NCI-H446 treated with DMSO at 0.1 percent for 48 hours (cell line): ENCODE data around the gene VCAN.

Experiments used
- DNase-seq: peaks from one replicate; lab custom pipeline; 2025; lab: John Stamatoyannopoulos, UW

The VCAN gene

DNA sequence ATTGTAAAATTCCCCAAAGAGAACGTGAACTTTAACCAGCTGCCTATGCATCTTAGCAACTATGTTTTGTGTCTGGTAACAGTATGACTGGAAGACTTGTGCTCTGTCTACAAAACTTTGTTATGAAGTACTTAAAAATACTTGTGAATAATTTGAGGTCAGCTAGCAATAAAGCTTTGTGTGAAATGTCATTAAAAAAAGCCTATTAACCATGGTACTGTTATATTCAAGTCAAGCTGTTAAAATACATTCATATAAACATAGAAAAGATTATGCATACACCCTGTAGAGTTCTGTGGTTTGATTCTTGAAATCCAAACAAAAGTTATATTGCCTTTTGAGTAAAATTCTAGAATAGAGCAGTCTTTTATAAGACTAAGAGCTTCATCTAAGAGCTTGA is 60.1 kb downstream of the VCAN start:
- DNase-seq, result no peak

DNA sequence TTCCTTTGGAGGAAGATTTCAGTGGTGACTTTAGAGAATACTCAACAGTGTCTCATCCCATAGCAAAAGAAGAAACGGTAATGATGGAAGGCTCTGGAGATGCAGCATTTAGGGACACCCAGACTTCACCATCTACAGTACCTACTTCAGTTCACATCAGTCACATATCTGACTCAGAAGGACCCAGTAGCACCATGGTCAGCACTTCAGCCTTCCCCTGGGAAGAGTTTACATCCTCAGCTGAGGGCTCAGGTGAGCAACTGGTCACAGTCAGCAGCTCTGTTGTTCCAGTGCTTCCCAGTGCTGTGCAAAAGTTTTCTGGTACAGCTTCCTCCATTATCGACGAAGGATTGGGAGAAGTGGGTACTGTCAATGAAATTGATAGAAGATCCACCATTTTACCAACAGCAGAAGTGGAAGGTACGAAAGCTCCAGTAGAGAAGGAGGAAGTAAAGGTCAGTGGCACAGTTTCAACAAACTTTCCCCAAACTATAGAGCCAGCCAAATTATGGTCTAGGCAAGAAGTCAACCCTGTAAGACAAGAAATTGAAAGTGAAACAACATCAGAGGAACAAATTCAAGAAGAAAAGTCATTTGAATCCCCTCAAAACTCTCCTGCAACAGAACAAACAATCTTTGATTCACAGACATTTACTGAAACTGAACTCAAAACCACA is 67.4 kb downstream of the VCAN start:
- DNase-seq, result no peak

DNA sequence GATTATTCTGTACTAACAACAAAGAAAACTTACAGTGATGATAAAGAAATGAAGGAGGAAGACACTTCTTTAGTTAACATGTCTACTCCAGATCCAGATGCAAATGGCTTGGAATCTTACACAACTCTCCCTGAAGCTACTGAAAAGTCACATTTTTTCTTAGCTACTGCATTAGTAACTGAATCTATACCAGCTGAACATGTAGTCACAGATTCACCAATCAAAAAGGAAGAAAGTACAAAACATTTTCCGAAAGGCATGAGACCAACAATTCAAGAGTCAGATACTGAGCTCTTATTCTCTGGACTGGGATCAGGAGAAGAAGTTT is 67.9 kb downstream of the VCAN start:
- no peak for DNase-seq

DNA sequence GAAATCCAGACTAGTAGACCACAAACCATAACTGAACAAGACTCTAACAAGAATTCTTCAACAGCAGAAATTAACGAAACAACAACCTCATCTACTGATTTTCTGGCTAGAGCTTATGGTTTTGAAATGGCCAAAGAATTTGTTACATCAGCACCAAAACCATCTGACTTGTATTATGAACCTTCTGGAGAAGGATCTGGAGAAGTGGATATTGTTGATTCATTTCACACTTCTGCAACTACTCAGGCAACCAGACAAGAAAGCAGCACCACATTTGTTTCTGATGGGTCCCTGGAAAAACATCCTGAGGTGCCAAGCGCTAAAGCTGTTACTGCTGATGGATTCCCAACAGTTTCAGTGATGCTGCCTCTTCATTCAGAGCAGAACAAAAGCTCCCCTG is 68.6 kb downstream of the VCAN start:
- DNase-seq, result no peak

DNA sequence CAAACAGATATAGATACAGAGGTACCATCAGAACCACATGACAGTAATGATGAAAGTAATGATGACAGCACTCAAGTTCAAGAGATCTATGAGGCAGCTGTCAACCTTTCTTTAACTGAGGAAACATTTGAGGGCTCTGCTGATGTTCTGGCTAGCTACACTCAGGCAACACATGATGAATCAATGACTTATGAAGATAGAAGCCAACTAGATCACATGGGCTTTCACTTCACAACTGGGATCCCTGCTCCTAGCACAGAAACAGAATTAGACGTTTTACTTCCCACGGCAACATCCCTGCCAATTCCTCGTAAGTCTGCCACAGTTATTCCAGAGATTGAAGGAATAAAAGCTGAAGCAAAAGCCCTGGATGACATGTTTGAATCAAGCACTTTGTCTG is 69.2 kb downstream of the VCAN start:
- DNase-seq, result no peak

DNA sequence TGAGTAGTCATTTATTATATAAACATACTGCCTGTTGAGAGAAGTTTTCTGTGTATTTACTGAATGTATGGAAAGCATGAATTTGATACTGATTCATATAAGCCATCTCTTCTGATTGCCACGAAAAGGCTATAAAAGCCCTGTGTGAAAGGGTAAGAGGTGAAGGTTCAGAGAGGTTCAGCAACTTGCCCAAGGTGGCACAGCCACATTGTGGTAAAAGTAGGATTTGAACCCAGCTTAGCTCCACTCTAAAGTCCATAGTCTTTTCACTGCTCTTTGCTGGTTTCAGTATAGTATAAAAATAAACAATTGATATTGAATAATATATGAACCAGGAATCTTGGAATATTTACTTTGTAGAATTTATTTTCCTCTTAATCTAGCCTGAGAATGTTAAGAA is 71.3 kb downstream of the VCAN start:
- DNase-seq, result no peak

DNA sequence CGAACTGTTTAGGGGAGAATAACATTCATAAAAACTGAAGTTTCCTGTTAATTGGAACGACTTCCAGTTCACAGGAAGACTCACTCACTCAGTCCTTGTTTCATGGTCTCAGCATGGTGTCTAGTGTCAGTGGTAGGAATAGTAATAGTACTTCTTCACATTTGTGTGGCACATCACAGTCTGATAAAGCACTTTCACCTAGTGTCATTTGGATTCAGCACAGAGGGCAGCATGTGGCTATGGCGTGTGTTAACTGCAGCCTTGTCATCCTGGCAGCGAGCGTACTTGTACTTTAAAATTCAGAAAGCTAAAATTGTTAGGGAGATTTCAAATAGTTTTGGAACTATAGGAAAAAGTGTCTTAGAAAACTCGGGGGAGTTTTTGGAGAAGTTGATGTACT is 72.4 kb downstream of the VCAN start:
- no peak for DNase-seq

DNA sequence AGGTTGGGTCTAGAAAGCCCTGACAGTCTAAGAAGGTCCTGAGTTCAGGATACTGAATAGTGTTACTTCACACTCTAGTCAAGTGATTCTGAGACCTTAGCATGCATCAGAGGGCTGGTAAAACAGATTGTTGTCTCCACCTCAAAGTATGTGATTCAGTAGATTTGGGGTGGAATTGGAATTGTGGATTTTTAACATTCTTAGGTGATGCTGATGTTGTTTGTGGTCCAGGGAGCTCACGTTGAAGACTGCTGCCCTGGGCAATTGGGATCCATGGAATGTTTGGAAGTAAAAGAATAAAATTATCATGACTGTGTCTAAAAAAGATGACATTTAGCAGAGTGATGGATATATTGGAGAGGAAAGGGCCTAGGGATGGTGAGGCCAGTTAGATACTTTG is 75.6 kb downstream of the VCAN start:
- no peak for DNase-seq

DNA sequence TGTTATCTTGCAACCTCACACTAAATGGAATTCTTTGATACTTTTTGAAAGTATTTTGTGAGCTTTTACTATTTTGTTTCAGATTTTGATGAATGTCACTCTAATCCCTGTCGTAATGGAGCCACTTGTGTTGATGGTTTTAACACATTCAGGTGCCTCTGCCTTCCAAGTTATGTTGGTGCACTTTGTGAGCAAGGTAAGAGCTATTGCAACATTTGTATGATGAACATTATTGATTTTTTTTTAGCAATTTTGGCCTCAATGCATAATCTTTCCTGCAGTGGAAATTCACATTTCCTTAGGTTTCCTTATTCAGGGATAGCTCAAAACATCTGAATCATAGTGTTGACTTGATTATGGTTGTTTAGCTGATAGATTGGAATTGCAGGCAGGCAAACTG is 76.3 kb downstream of the VCAN start:
- no peak for DNase-seq

DNA sequence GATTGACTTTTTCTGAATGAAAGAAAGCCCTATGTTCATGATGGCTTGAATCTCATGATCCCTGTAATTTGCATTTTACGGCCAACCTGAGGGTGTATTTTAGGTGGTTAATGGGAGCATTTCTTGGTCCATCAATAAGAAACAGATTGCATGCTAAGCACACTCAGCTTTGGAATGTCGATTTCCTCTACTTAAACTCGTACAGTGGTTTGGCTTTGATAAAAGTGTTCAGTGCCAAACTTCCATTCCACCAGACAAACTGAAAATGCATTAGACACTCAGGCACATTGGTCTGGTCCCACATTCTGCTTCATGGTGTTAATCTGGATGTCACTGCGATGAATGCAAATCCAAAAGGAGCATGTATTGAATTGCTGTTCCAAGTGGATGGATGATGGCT is 77.0 kb downstream of the VCAN start:
- DNase-seq, result no peak

DNA sequence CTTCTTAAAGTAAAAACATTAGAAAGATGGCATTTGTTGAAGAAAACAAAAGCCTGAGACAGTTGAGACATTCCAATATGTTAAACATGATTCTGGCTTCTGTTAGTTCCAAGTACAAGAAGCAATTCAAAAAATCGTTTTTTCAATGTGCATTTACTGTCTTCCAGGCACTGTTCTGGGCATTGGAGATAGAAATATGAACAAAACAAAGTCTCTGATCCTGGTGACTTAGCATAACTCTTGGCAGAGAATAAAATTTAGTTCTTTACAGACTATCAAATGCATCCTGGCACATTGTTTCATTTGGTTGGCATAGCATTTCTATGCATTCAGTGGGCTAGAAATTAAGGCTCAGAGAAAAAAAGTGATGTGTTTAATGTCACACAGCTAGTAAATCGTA is 77.5 kb downstream of the VCAN start:
- no peak for DNase-seq

DNA sequence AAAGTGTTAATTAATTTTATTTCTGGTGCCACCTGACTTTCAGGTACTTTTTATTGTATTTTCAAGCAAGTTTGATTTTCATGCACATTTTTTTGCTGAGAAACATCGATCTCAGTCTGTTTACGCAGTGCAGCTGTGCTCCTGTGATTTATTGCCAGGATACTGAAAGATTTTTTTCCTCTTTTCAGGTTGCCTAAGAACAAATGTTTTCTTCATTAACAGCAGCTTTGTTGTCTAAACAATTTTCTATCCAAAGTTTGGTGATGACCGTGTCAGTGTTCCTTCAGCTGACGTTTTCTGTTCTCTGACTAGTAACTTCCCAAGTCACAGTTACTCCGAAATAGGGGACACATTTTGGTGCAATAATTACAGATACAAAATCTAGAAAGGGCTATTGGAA is 78.1 kb downstream of the VCAN start:
- DNase-seq, result no peak

DNA sequence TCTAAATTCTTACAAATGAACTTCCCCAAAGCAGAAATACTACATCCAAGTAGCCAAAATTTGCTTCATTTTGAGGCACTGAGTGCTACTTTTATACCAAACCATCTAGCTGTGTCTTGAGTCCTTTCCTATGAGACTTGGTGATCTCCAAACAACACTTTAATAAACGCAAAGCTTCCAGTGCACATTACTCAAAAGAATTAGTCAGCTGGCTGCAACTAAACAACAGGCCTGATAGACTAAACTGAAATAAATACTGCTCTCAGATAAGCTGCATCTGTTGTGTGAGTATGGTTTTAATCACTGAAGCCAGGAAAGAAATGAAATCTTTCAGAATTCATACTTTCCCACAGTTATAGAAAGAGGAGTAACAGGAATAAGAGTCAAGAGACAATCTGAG is 80.3 kb downstream of the VCAN start:
- no peak for DNase-seq

DNA sequence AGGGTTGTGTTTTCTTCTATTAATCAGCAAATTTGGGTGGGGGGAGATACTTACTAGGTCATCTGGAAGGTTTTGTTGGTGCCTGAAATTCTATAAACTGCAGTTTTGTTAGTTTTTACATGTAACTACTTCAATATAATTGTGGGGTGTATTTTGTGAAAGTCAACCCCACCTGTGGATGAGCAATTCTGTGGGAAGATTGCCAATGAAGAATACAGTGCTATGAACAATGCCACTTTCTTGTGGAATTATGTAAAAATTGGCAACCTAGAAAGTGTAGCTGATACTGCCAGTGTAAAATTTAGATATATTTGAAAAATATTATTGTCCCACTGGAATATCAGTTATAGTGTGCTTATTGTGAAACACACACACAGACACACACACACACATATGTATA is 80.7 kb downstream of the VCAN start:
- no peak for DNase-seq

DNA sequence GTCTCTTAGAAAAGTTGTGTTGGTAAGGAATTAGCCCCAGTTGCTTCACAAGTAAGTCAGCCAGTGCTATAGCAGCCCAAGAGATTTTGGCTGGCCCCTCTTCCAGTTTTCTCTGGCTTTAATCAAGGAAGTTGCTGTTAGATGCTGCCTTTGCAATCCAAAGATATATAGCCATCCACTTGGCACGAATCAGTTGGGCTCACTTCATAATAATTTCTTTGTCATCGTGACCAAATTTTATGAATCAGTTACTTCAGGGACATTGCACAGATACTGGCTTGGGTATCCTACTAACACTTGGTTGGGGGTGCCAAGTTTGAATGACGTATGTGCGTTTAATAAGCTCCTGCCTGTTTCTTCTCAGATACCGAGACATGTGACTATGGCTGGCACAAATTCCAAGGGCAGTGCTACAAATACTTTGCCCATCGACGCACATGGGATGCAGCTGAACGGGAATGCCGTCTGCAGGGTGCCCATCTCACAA is 81.5 kb downstream of the VCAN start:
- DNase-seq, result peak; percentile 5

DNA sequence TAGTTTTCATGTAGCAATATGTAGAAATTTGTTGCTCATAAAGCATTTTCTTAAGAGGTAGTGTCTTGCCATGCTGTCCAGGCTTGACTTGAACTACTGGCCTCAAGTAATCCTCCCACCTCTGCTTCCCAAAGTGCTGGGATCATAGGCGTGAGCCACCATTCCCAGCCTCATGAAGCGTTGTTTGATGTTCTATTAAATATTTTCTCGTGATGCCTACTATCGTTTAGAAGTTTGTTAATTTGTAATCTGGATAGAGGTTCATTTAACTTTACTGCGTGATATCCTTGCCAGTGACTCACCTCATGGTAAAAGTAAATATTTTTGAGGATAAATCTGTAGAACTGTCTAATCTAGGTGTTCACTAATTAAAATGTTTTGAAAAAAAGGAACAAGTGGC is 82.6 kb downstream of the VCAN start:
- no peak for DNase-seq

DNA sequence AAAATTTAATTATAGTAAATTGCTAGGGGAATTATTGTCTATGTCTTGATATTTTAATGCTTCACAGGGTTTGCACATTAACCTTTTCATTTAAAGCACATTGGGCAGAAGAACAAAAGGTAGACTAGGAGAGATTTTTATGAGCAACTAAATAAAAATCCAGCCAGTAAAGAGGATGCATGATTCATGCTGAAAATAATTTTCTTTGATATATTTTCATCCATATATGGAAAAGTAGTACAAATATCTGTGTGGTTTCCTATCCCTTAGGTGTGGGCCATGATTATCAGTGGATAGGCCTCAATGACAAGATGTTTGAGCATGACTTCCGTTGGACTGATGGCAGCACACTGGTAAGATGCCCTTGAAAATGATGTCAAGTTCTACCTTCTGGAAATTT is 83.1 kb downstream of the VCAN start:
- DNase-seq, result no peak

DNA sequence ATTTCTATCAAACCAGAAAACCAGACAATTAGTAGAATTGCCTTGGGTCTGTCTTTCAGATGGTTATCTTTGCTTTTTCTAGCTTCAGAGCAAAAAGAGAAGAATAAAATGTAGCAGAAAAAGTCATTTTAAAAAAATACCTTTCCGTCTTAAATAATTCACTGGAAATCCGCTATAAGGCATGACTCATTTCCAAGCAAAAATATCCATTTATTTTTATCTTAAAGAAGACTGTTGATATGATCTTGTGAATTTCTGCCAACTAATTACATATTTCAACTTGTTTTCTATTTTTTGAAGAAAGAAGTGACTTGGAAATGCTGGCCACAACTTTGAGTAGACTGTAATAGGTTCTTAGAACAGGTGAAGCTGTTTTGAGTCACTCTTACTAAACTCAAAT is 83.7 kb downstream of the VCAN start:
- DNase-seq, result no peak

DNA sequence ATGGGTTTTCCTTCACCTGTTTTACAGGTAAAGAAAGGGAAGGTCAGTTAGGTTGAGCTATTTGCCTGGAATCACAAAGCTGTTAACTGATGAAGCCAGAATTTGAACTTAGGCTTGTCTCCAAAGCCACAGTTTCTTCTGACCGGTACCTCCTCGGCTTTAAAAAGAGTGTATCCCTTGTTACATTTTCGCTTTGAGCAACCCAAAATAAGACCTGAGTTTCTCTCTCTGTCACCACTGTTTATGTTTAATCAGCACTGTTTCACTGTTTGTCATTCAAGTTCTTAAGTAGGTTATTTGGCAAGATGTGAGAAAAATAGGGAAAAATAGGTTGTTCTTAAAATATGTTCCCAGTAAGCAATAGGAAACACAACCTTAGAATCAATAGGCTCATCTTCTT is 84.6 kb downstream of the VCAN start:
- no peak for DNase-seq

DNA sequence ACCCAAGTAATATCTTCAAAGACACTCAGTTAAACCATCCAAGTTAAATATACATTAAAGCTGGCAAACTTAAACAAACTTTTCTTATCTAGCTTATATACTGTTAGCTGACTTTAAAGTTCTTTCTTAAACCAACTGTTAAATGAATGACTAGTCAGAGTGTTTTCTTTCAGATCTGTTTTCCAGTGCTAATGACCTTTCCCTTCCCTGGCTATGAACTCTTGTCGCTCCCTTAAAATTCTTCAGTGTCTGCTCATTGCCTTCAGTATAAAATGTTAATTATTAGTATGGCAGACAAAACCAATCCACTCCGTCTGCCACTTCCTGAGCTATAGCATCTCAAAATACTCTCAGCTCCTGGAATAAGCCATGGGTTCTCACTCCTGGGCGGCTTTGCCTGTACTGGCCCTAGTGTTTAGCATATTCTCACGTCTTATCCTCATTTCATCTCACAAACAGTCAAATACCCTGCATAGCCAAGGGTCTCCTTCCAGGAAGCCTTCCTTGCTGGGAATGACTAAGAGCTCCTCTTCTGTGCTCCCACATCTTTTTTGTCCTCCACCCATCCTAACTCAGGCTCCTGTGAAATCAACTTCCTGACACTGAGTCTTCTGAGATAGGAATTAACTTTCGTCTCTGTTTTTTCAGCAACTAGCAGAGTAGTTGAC is 87.7 kb downstream of the VCAN start:
- DNase-seq, result no peak

DNA sequence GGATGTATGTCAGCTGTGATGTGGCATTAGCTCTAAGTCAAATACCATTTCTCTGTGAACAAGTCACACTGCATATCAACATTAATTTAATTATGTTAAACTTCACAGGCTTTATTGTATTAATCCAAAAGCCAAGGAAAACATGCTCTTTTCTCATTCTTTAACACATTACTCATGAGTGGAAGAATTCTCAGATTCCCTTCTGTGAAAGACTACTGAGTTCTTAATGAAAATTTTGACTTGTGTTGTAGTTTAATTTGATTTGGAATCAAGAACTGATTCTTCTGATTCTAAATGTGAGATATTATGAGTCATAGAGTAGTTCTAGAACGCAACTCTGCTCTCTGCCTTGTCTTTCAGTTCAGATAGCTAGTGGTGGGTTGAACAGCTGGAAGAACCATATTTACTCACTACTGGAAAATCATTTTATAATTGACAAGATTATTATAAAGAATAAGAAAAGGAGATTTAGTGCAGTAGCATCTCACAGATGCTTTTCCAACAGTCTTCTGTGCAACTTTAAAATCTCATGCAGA is 90.6 kb downstream of the VCAN start:
- DNase-seq, result no peak

DNA sequence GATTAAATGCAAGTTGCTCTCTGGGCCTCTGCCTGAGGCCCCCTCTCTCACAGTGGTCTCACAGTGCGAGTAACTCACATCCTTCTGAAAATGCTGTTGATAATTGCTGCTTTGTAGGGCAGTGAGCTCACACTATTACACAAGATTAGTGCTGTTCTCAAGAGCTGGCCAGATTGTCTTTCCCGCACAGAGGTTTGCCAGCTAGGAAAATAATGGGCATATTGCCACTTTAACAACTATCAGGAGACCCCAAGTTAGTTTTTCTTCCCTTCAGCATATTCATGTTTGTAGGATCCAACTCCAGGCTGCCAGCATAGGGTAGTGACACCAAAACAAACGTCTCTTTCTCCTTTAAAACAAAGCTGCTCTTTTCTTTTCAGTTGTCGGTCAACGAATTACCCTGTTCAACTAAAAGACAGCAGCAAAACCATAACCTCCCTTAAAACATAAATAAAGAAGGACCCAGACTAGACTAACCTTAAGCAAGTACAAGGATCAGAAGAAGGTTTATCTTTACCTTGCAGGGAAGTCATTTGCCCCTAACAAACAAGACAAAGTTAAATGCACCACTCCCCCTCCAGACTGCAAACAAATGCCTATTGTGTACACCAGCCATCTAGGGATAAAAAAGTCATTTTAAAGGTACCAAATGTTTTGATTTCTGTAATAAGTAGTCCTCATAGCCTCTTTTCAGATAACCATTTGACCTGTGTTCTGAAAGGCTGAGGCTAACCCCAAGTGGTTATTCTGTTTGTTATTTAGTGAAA is 91.4 kb downstream of the VCAN start:
- DNase-seq, result peak; percentile 5

DNA sequence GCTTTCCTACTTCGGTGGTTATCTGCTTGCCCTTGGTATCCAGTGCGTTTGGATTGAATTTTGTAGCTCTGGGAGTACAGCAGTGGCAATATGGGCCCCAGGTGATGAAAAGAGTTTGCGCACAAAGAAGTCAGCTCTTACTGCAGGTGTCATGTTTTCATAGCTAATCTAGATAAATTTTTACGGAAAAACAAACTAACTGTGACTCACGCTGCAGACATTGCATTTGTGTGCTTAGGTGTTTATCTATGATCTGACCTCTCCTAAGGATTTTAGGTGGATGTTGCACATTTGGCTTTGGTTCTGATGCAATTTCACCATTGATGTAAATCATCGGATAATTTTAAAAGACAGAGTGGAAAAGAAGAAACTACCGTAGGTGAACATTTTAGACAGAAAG is 92.1 kb downstream of the VCAN start:
- DNase-seq, result no peak
